ENCODE measurements around the gene RBM44.

DNA sequence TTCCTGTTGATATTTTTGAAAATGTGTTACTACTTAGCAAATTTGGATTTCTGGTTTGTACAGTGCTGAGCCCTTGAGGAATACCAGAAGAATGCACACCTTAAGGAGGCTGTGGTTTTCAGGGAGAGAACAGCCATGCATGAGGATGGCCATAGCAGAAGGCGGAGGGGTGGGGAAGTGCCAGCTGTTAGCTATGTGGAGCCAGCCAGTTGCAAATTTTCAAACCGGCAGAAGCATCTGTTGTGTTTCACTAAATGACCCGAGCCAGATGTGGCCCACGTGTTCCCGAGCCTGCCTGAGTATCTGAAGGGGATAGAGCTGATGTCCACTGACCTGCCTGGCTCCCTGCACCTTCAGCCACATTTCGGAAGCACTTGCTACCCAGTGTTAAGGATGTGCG, 16.4 kb upstream of the RBM44 start:
- TF ChIP-seq POLR2A (IDR thresholded peaks at IDR 0.05): no peak
- TF ChIP-seq, protein P1, sequence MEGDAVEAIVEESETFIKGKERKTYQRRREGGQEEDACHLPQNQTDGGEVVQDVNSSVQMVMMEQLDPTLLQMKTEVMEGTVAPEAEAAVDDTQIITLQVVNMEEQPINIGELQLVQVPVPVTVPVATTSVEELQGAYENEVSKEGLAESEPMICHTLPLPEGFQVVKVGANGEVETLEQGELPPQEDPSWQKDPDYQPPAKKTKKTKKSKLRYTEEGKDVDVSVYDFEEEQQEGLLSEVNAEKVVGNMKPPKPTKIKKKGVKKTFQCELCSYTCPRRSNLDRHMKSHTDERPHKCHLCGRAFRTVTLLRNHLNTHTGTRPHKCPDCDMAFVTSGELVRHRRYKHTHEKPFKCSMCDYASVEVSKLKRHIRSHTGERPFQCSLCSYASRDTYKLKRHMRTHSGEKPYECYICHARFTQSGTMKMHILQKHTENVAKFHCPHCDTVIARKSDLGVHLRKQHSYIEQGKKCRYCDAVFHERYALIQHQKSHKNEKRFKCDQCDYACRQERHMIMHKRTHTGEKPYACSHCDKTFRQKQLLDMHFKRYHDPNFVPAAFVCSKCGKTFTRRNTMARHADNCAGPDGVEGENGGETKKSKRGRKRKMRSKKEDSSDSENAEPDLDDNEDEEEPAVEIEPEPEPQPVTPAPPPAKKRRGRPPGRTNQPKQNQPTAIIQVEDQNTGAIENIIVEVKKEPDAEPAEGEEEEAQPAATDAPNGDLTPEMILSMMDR (IDR thresholded peaks at IDR 0.05 in 4 of 5, conservative IDR thresholded peaks at IDR 0.05 in 1 of 5): no peak

Data from gastrocnemius medialis (tissue), 4 donors.